B cell (primary cell): ENCODE measurements around the gene NRF1. TPM values are rescaled to one million over a fixed set of nuclear protein-coding genes. Genes with fewer than 3 reads are reported as not detected.

ENCODE experiments used
- ATAC-seq: fragments of 200-7000 bp; cut with Tn5 transposase; one replicate; pipeline ENCODE4 v1.10.0; 2021; ENCODE audit warnings: low read depth, mild to moderate bottlenecking, moderate number of reproducible peaks, moderate library complexity
- CTCF ChIA-PET: fragments of 350-600 bp; sonication (Branson Sonifier 250); formaldehyde crosslinking; loops from one replicate; lab custom pipeline; 2021; ENCODE audit warnings: antibody characterized with exemption, inconsistent platforms; lab: Charles Lee
- POLR2A ChIA-PET: fragments of 350-600 bp; sonication (Branson Sonifier 250); formaldehyde crosslinking; loops from one replicate; lab custom pipeline; 2021; ENCODE audit warnings: antibody characterized with exemption; lab: Charles Lee
- DNase-seq: peaks from one replicate; pipeline ENCODE4 v3.0.0; 2013
- H2AFZ ChIP-seq: 2 replicates; pipeline ENCODE4 v1.6.1; 2012; ENCODE audit warnings: mild to moderate bottlenecking, low read depth, low read length; ENCODE audit not compliant: insufficient read depth, poor library complexity, severe bottlenecking
- H3K27ac ChIP-seq, 2 donors: 1 replicate in 1 of 2; 2 replicates in 1 of 2; pipeline ENCODE4 v1.5.1; 2012 to 2013; ENCODE audit warnings: low read length in 2 of 2, mild to moderate bottlenecking in 2 of 2, moderate library complexity in 1 of 2
- H3K27me3 ChIP-seq, 4 experiments: fragments of 200-600 bp in 1 of 4; sonication (generic) in 1 of 4; replicated peaks in 1 of 4; 1 replicate in 2 of 4; 2 replicates in 2 of 4; pipeline versions ENCODE4 v1.6.1 to v1.7.0; 2013 to 2016; ENCODE audit warnings: low read length in 3 of 4, mild to moderate bottlenecking in 2 of 4, mixed read lengths in 1 of 4, moderate library complexity in 1 of 4; ENCODE audit not compliant: insufficient read depth in 4 of 4, control insufficient read depth in 3 of 4; ENCODE audit errors: control extremely low read depth in 1 of 4
- H3K36me3 ChIP-seq, 2 experiments: replicated peaks in 1 of 2; 1 replicate in 1 of 2; 2 replicates in 1 of 2; pipeline versions ENCODE4 v1.6.1 to v1.7.1; 2013; ENCODE audit warnings: low read length in 1 of 2; ENCODE audit not compliant: insufficient read depth in 2 of 2, control insufficient read depth in 1 of 2; ENCODE audit errors: control extremely low read depth in 1 of 2, extremely low read depth in 1 of 2
- H3K4me1 ChIP-seq, 2 donors: fragments of 200-600 bp in 1 of 2; sonication (generic) in 1 of 2; 1 replicate in 1 of 2; 2 replicates in 1 of 2; pipeline versions ENCODE4 v1.5.1 to v1.6.1; 2013 to 2017; ENCODE audit warnings: low read length in 2 of 2; ENCODE audit not compliant: control insufficient read depth in 2 of 2, insufficient read depth in 2 of 2
- H3K4me2 ChIP-seq: replicated peaks from 2 replicates; pipeline ENCODE3; 2012; ENCODE audit warnings: mild to moderate bottlenecking, low read depth, low read length; ENCODE audit not compliant: poor library complexity, severe bottlenecking
- H3K4me3 ChIP-seq, 5 experiments: fragments of 200-600 bp in 1 of 5; sonication (generic) in 1 of 5; 1 replicate in 3 of 5; 2 replicates in 2 of 5; pipeline versions ENCODE4 v1.5.1 to v1.7.0; 2011 to 2016; ENCODE audit warnings: low read length in 4 of 5, mild to moderate bottlenecking in 4 of 5, low read depth in 2 of 5, control low read depth in 1 of 5, moderate library complexity in 1 of 5; ENCODE audit not compliant: insufficient read depth in 1 of 5; ENCODE audit errors: control extremely low read depth in 1 of 5, extremely low read depth in 1 of 5
- H3K79me2 ChIP-seq: fragments of 200-600 bp; sonication (generic); one replicate; pipeline ENCODE4 v1.6.0; 2016; ENCODE audit warnings: low read length; ENCODE audit not compliant: control insufficient read depth, insufficient read depth
- H3K9ac ChIP-seq: fragments of 200-600 bp; sonication (generic); 2 replicates; pipeline ENCODE4 v1.6.1; 2017; ENCODE audit warnings: mild to moderate bottlenecking, low read length, moderate library complexity
- H3K9me3 ChIP-seq, 3 donors: one replicate each; pipeline versions ENCODE4 v1.6.1 to v1.7.1; 2013; ENCODE audit warnings: low read length in 2 of 3; ENCODE audit not compliant: control insufficient read depth in 2 of 3, insufficient read depth in 1 of 3; ENCODE audit errors: control extremely low read depth in 1 of 3
- H4K20me1 ChIP-seq: 2 replicates; pipeline ENCODE4 v1.6.0; 2012; ENCODE audit warnings: mild to moderate bottlenecking, low read length; ENCODE audit not compliant: insufficient read depth, control insufficient read depth, poor library complexity, severe bottlenecking
- H3K27ac Mint-ChIP-seq: one replicate; pipeline ENCODE4 v1.8.0; 2021; ENCODE audit warnings: mixed read lengths
- H3K27me3 Mint-ChIP-seq: one replicate; pipeline ENCODE4 v1.8.0; 2021; ENCODE audit warnings: mixed read lengths
- H3K4me1 Mint-ChIP-seq: one replicate; pipeline ENCODE4 v1.8.0; 2021; ENCODE audit warnings: mixed read lengths
- H3K4me3 Mint-ChIP-seq: one replicate; pipeline ENCODE4 v1.8.0; 2021; ENCODE audit warnings: mixed read lengths
- H3K9me3 Mint-ChIP-seq: one replicate; pipeline ENCODE4 v1.8.0; 2022; ENCODE audit warnings: mixed read lengths; ENCODE audit not compliant: insufficient read depth
- CTCF ChIP-seq: fragments of 200-600 bp; IDR thresholded peaks from one replicate; pipeline ENCODE4 v1.8.0; 2022; ENCODE audit warnings: antibody characterized with exemption, mild to moderate bottlenecking
- EZH2 ChIP-seq: IDR thresholded peaks from 2 replicates; pipeline ENCODE4 v1.6.1; 2012; ENCODE audit warnings: borderline replicate concordance, low read depth, mild to moderate bottlenecking, moderate library complexity, low read length; ENCODE audit not compliant: insufficient read depth, poor library complexity, severe bottlenecking
- WGBS: methylation state at CpG from one replicate; pipeline ENCODE4 v1.1.5; 2013; ENCODE audit warnings: missing lambda C conversion rate; ENCODE audit not compliant: insufficient coverage; 5-methylcytosine and 5-hydroxymethylcytosine counted together
- intact Hi-C: fragments of 100-400 bp; cut with micrococcal nuclease; formaldehyde crosslinking; loops from one replicate; pipeline ENCODE4 v1.10.0; 2022
- polyA plus RNA-seq: library from polyadenylated mRNA; depleted of rRNA; stranded (reverse); fragments of >200 nt; gene quantifications from 2 replicates; pipeline ENCODE4 v1.2.3, GENCODE V29; 2012
- total RNA-seq, 2 donors: library from RNA; stranded (reverse); fragments of 120-200 nt in 1 of 2; gene quantifications; 1 replicate in 1 of 2; 2 replicates in 1 of 2; pipeline versions ENCODE4 v1.2.3 to v1.2.4, GENCODE V29; 2013 to 2022

The NRF1 gene
- total and polyA plus RNA-seq, 2 donors (not counting 1 experiment from before 2014, with no cell fraction given): 19.6 to 53.0 TPM

- peaks cover 50% of the 10 kb centered on the region for H3K4me1 Mint-ChIP-seq
- no peaks in the 10 kb centered on the region for H3K79me2 ChIP-seq
Measured at GRCh38 chr7:129781928-129782817, 170.7 kb downstream of the NRF1 start.

More at GRCh38 chr7:129781928-129782817, 170.7 kb downstream of the NRF1 start:
- Mint-ChIP-seq H3K27me3 (peaks cover 57% of the 10 kb centered on the region), H3K4me3 (peak overlapping the region; percentile 82), H3K27ac (no peak overlapping the region), H3K9me3 (no peaks in the 10 kb centered on the region)
- peak; percentile 57 for DNase-seq
- ATAC-seq: no peak
- Histone ChIP-seq H3K4me3 (peak overlapping the region in 3 of 5 experiments; percentile 37 to 58 (median 56)), H3K9me3 (peaks cover 0 to 71% (median 0%) of the 10 kb centered on the region in 3 donors), H3K4me2 (peak overlapping the region; percentile 100), H3K9ac (peak overlapping the region; percentile 59), H3K4me1 (peaks cover 73 to 74% of the 10 kb centered on the region in 2 donors), H2AFZ (peak overlapping the region; percentile 56), H3K27me3 (peaks cover 0 to 92% (median 65%) of the 10 kb centered on the region in 4 experiments), H3K36me3 (no peaks in the 10 kb centered on the region), H4K20me1 (peaks cover 18% of the 10 kb centered on the region), H3K27ac (no peak overlapping the region)
- intact Hi-C loops: loop anchor here (2.0 to 5.0 kb wide), 2 partner anchors 43 to 170 kb away; partner anchors contain the start of gene UBE2H
- TF ChIP-seq CTCF (no peak), EZH2 (no peak)
- ChIA-PET CTCF (interaction anchor here (1.3 kb wide), 1 partner anchor 44 kb away, joined by 3 read pairs; no protein-coding TSS in a partner anchor), POLR2A (no interaction called here)
- WGBS: 7% methylated on average over 73 of the region's 73 CpGs
